Transverse colon (tissue), 4 donors: ENCODE measurements around the gene ZPLD1. TPM values are rescaled to one million over a fixed set of nuclear protein-coding genes. Genes with fewer than 3 reads are reported as not detected.

Experiments
- DNase-seq: peaks from one replicate; pipeline ENCODE4 v3.0.0-alpha.2; 2019
- H3K27ac ChIP-seq, 4 donors: fragments of 200-600 bp; sonication (generic); 2 replicates each; pipeline ENCODE4 v1.5.1; 2016 to 2018; ENCODE audit warnings: inconsistent platforms in 4 of 4
- H3K27me3 ChIP-seq: fragments of 200-600 bp; sonication (generic); 2 replicates; pipeline ENCODE4 v1.5.1; 2017; ENCODE audit warnings: inconsistent platforms
- H3K36me3 ChIP-seq, 4 donors: fragments of 200-600 bp; sonication (generic); 2 replicates each; pipeline ENCODE4 v1.5.1; 2017 to 2019; ENCODE audit warnings: inconsistent platforms in 4 of 4
- H3K4me1 ChIP-seq, 4 donors: fragments of 200-600 bp; sonication (generic); 2 replicates each; pipeline ENCODE4 v1.5.1; 2017 to 2020; ENCODE audit warnings: inconsistent platforms in 4 of 4
- H3K4me3 ChIP-seq, 4 donors: fragments of 200-600 bp; sonication (generic); 1 replicate in 1 of 4; 2 replicates in 3 of 4; pipeline versions ENCODE4 v1.5.1 to v1.6.1; 2017 to 2019; ENCODE audit warnings: inconsistent platforms in 4 of 4
- H3K9me3 ChIP-seq, 2 donors: fragments of 200-600 bp; sonication (generic); 2 replicates each; pipeline ENCODE4 v1.5.1; 2017 to 2019; ENCODE audit warnings: inconsistent platforms in 2 of 2
- EP300 ChIP-seq: sonication (generic); formaldehyde crosslinking; IDR thresholded peaks from one replicate; pipeline ENCODE4 v1.6.1; 2017; ENCODE audit warnings: antibody characterized with exemption, low read depth
- POLR2A ChIP-seq: fragments of 450-650 bp; IDR thresholded peaks from one replicate; pipeline ENCODE4 v1.6.1; 2016; ENCODE audit warnings: antibody characterized with exemption, mild to moderate bottlenecking, moderate library complexity
- POLR2AphosphoS5 ChIP-seq, 3 donors: sonication (generic); formaldehyde crosslinking; IDR thresholded peaks; one replicate each; pipeline ENCODE4 v1.6.1; 2016; ENCODE audit warnings: antibody characterized with exemption in 3 of 3
- WGBS, 2 donors: methylation state at CpG; one replicate each; pipeline ENCODE4 v1.1.5; 2018; ENCODE audit warnings: low coverage in 1 of 2; 5-methylcytosine and 5-hydroxymethylcytosine counted together
- in situ Hi-C, 4 donors: fragments of 200-750 bp; cut with MboI; loops; one replicate each; pipeline versions ENCODE4 v1.15.0 to v1.15.1; 2017; ENCODE audit warnings: low sequenced_read_pairs in 3 of 4, low pct_ligation_motif_present in 1 of 4, low pct_unique_long_range_greater_than_20kb in 1 of 4
- intact Hi-C: fragments of 100-400 bp; cut with DNase I; formaldehyde crosslinking; loops from one replicate; pipeline ENCODE4 v1.15.1; 2023; ENCODE audit warnings: low total_unique reads
- total RNA-seq, 4 donors: library from RNA; depleted of rRNA; stranded (reverse); fragments of >200 nt; gene quantifications; one replicate each; pipeline ENCODE4 v1.1.0, GENCODE V29; 2016
- TF ChIP-seq, protein P1 (sequence below), 5 experiments: fragments of 200-600 bp in 3 of 5; fragments of 450-650 bp in 2 of 5; sonication (generic) in 3 of 5; IDR thresholded peaks; 1 replicate in 2 of 5; 2 replicates in 3 of 5; pipeline ENCODE4 v1.5.1; 2016 to 2017; ENCODE audit warnings: antibody characterized with exemption in 5 of 5, inconsistent platforms in 3 of 5, mild to moderate bottlenecking in 2 of 5, moderate library complexity in 1 of 5

Gene ZPLD1
- total RNA-seq, 4 donors from 2014 or later: not detected

DNA sequence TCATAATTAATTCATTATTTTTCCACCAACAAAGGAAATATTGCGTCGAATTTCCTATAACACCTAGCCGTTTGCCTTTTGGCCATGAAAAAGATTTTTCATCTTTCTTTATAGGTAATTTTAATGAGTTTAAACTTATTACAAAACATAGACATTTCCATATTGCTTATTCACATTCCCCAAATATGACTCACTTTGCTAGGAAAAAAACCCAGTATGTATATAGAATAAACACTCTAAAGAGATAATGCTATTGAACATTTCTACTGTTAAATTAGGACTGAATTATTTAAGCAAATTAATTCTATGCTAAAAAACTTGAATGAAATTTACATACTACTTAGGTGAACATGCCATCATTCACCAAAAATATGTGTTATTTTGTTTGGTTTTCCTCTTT lies 16.2 kb downstream of the ZPLD1 start:
- Histone ChIP-seq H3K27me3 (no peaks in the 10 kb centered on the region), H3K27ac (no peak overlapping the region), H3K4me3 (no peak overlapping the region), H3K4me1 (no peaks in the 10 kb centered on the region), H3K9me3 (no peaks in the 10 kb centered on the region), H3K36me3 (no peaks in the 10 kb centered on the region)
- 77 to 91% methylated on average over 3 of the region's 3 CpGs for WGBS, 2 donors
- in situ Hi-C loops: no loop called here
- no peak for DNase-seq
- intact Hi-C loops: no loop called here
- no peak for TF ChIP-seq EP300
- no peak for TF ChIP-seq POLR2AphosphoS5 (IDR thresholded peaks at IDR 0.05)
- no peak for TF ChIP-seq POLR2A
- TF ChIP-seq, protein P1, sequence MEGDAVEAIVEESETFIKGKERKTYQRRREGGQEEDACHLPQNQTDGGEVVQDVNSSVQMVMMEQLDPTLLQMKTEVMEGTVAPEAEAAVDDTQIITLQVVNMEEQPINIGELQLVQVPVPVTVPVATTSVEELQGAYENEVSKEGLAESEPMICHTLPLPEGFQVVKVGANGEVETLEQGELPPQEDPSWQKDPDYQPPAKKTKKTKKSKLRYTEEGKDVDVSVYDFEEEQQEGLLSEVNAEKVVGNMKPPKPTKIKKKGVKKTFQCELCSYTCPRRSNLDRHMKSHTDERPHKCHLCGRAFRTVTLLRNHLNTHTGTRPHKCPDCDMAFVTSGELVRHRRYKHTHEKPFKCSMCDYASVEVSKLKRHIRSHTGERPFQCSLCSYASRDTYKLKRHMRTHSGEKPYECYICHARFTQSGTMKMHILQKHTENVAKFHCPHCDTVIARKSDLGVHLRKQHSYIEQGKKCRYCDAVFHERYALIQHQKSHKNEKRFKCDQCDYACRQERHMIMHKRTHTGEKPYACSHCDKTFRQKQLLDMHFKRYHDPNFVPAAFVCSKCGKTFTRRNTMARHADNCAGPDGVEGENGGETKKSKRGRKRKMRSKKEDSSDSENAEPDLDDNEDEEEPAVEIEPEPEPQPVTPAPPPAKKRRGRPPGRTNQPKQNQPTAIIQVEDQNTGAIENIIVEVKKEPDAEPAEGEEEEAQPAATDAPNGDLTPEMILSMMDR (IDR thresholded peaks at IDR 0.05): no peak

DNA sequence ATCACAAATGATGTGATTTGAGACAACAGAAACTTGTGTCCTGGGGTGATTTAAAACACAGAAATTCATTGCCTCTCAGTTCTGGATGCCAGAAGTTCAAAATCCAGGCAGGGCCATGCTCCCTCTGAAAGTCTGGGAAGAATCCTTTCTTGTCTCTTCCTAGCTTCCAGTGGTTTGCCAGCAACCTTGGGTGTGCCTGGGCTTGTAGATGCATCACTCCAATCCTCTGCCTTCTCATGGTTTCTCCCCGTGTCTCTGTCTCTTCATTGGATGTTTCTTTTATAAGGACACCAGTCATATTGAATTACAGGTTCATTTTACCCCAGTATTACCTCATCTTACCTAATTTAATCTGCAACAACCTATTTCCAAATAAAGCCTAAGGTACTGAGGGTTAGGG lies 16.7 kb downstream of the ZPLD1 start:
- Histone ChIP-seq H3K27me3 (no peaks in the 10 kb centered on the region), H3K27ac (no peak overlapping the region), H3K36me3 (no peaks in the 10 kb centered on the region), H3K4me1 (no peaks in the 10 kb centered on the region), H3K9me3 (no peaks in the 10 kb centered on the region), H3K4me3 (no peak overlapping the region)
- TF ChIP-seq POLR2A (no peak), POLR2AphosphoS5 (IDR thresholded peaks at IDR 0.05) (no peak), EP300 (no peak)
- TF ChIP-seq, protein P1 (IDR thresholded peaks at IDR 0.05): no peak
- intact Hi-C loops (no loop called here), in situ Hi-C loops (no loop called here)
- WGBS, 2 donors: 57 to 59% methylated on average over 1 of the region's 1 CpG
- no peak for DNase-seq

DNA sequence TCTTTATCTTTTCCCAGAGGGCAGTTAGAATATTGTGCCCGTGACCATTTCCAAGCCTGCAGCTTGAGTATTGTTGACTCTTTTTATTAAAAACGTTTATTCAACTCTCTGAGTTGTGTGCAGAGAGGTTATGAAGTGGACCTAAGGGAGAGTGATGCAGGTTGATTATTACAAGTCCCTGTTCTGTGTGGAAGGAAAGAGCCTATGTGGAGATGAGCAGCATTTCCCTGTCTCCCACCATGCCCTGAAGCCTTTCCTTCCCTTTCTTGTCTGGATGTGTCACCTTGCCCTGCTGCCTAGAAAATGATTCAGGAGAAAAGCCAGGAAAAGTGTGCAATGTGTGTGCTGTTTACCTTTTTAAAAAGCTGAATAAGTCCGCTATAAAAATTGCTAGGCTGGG lies 19.4 kb downstream of the ZPLD1 start:
- 55 to 60% methylated on average over 1 to 3 of the region's 3 CpGs for WGBS, 2 donors
- intact Hi-C loops (no loop called here), in situ Hi-C loops (no loop called here)
- Histone ChIP-seq H3K4me1 (no peaks in the 10 kb centered on the region), H3K9me3 (no peaks in the 10 kb centered on the region), H3K4me3 (no peak overlapping the region), H3K36me3 (no peaks in the 10 kb centered on the region), H3K27ac (no peak overlapping the region), H3K27me3 (no peaks in the 10 kb centered on the region)
- DNase-seq: no peak
- no peak for TF ChIP-seq POLR2A
- TF ChIP-seq, protein P1 (IDR thresholded peaks at IDR 0.05): no peak
- TF ChIP-seq EP300: no peak
- TF ChIP-seq POLR2AphosphoS5 (IDR thresholded peaks at IDR 0.05): no peak

DNA sequence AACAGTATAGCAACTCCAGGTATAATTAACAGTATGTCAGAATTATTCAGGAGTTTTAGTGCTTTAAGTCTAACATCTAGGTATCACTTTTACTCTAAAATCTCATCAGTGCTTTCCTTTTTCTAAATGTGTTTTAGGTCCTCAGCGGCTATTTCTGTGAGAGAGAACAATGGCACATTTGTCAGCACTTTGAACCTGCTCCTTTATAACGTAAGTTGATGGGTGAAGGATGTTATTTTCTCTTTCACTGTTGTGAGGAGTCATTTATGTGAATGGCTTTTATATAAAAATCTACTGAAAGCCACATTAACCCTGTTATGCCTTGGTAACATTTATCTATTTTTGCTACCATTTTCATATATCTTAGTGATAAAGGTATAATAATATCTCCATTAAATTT lies 22.8 kb downstream of the ZPLD1 start:
- Histone ChIP-seq H3K4me1 (no peaks in the 10 kb centered on the region), H3K4me3 (no peak overlapping the region), H3K9me3 (no peaks in the 10 kb centered on the region), H3K27me3 (no peaks in the 10 kb centered on the region), H3K27ac (no peak overlapping the region), H3K36me3 (no peaks in the 10 kb centered on the region)
- in situ Hi-C loops (no loop called here), intact Hi-C loops (no loop called here)
- DNase-seq: no peak
- TF ChIP-seq POLR2A (no peak), EP300 (no peak), POLR2AphosphoS5 (IDR thresholded peaks at IDR 0.05) (no peak)
- TF ChIP-seq, protein P1 (IDR thresholded peaks at IDR 0.05): no peak
- 37 to 45% methylated on average over 2 of the region's 2 CpGs for WGBS, 2 donors
